ENCODE data around the gene GHR. TPM values are rescaled to one million over a fixed set of nuclear protein-coding genes. Genes with fewer than 3 reads are reported as not detected.

Gene GHR
- total and polyA plus RNA-seq, 2 donors (not counting 3 experiments of a cell fraction or from before 2014, with no cell fraction given): 0.27 to 0.28 TPM

- Histone ChIP-seq H3K9me1 (replicated peaks; ENCODE audit: control insufficient read depth, extremely low read depth, insufficient read depth, low read length) (no peaks in the 10 kb centered on the region), H2AFZ (ENCODE audit: low read depth, low read length) (no peak overlapping the region), H3K9ac (replicated peaks; ENCODE audit: extremely low read depth, insufficient read depth, low read length) (no peak overlapping the region), H4K20me1 (replicated peaks; ENCODE audit: control insufficient read depth, extremely low read depth, insufficient read depth, low read length) (no peaks in the 10 kb centered on the region), H3K4me3 (replicated peaks in 1 of 3; ENCODE audit: insufficient read depth in 1 of 3, low read depth in 1 of 3, low read length in 3 of 3) (no peak overlapping the region), H3K9me3 (replicated peaks; ENCODE audit: control insufficient read depth, insufficient read depth, low read length) (no peaks in the 10 kb centered on the region), H3K4me2 (ENCODE audit: insufficient read depth, low read length) (no peak overlapping the region), H3K4me1 (ENCODE audit: control insufficient read depth, extremely low read depth, insufficient read depth, low read length) (no peaks in the 10 kb centered on the region), H3K36me3 (ENCODE audit: control insufficient read depth in 2 of 2, extremely low read depth in 1 of 2, insufficient read depth in 2 of 2, low read length in 2 of 2) (no peaks in the 10 kb centered on the region), H3K79me2 (ENCODE audit: control insufficient read depth, insufficient read depth, low read length) (no peaks in the 10 kb centered on the region), H3K27ac (ENCODE audit: insufficient read depth, low read depth, low read length) (no peak overlapping the region), H3K27me3 (ENCODE audit: control insufficient read depth in 2 of 2, insufficient read depth in 2 of 2, low read length in 2 of 2) (no peaks in the 10 kb centered on the region)
- TF ChIP-seq FOS (IDR thresholded peaks at IDR 0.05; ENCODE audit: borderline replicate concordance, insufficient read depth, low read length): no peak
- no peak for TF ChIP-seq MAX (IDR thresholded peaks at IDR 0.05; ENCODE audit: insufficient read depth, insufficient read length)
- no peak for TF ChIP-seq POLR2A (IDR thresholded peaks at IDR 0.05; ENCODE audit: low read depth, low read length)
- TF ChIP-seq JUN (IDR thresholded peaks at IDR 0.05; ENCODE audit: borderline replicate concordance, insufficient read depth, insufficient read length, low read depth): no peak
- TF ChIP-seq EZH2 (IDR thresholded peaks at IDR 0.05; ENCODE audit: borderline replicate concordance, low read depth, low read length, severe bottlenecking): no peak
- TF ChIP-seq MYC (IDR thresholded peaks at IDR 0.05; ENCODE audit: low read depth, low read length): no peak
- TF ChIP-seq GATA2 (IDR thresholded peaks at IDR 0.05; ENCODE audit: insufficient read depth, insufficient read length, low read depth, low read length): no peak
- TF ChIP-seq POLR2AphosphoS5 (IDR thresholded peaks at IDR 0.05; ENCODE audit: insufficient read depth, low read depth, low read length): no peak
- TF ChIP-seq CTCF (IDR thresholded peaks at IDR 0.05; ENCODE audit: extremely low read depth in 1 of 2, insufficient read depth in 1 of 2, low read depth in 1 of 2, low read length in 2 of 2): no peak
- ChIA-PET CTCF (no interaction called here), POLR2A (no interaction called here)
- BruUV-seq (replicated peaks): no TSS peak
- DNase-seq (ENCODE audit: low read depth, low spot score): no peak
- no peak for FAIRE-seq
- intact Hi-C loops (cut with micrococcal nuclease) (no loop called here), dilution Hi-C loops (cut with MboI; ENCODE audit: extremely low pct_ligation_motif_present, low sequenced_read_pairs) (no loop called here)
Measured at GRCh38 chr5:42675602-42676001, 252.4 kb downstream of the GHR start.
